SK-N-SH treated with all-trans-retinoic acid at 6 μM for 48 hours (cell line): Measurements from ENCODE around the gene SORCS2.

Source experiments
- ATAC-seq: fragments of 200-7000 bp; cut with Tn5 transposase; 3 replicates; pipeline ENCODE4 v1.9.1; 2020; ENCODE audit warnings: mild to moderate bottlenecking, moderate library complexity
- ARNTL ChIP-seq: fragments of 450-650 bp; formaldehyde crosslinking; IDR thresholded peaks from 2 replicates; pipeline ENCODE4 v1.5.0; 2020; ENCODE audit warnings: low read depth, mild to moderate bottlenecking, moderate library complexity, borderline replicate concordance
- CSDC2 ChIP-seq: fragments of 250-450 bp; sonication (Bioruptor Pico); IDR thresholded peaks from 2 replicates; pipeline ENCODE4 v1.5.0; 2020; ENCODE audit warnings: mild to moderate bottlenecking, moderate library complexity
- ESRRG ChIP-seq: fragments of 250-450 bp; sonication (Bioruptor Pico); IDR thresholded peaks from 2 replicates; pipeline ENCODE4 v1.6.1; 2021; ENCODE audit warnings: mild to moderate bottlenecking
- GLIS3 ChIP-seq: fragments of 250-450 bp; sonication (Bioruptor Pico); IDR thresholded peaks from 2 replicates; pipeline ENCODE4 v1.5.0; 2020; ENCODE audit warnings: mild to moderate bottlenecking, moderate library complexity
- OSR1 ChIP-seq: fragments of 250-450 bp; sonication (Bioruptor Pico); IDR thresholded peaks from 2 replicates; pipeline ENCODE4 v1.8.0; 2022; ENCODE audit warnings: moderate library complexity, mild to moderate bottlenecking, inconsistent platforms
- PPARA ChIP-seq: fragments of 250-450 bp; sonication (Bioruptor Pico); IDR thresholded peaks from 2 replicates; pipeline ENCODE4 v1.5.0; 2020; ENCODE audit warnings: mild to moderate bottlenecking, borderline replicate concordance
- RARB ChIP-seq: fragments of 250-450 bp; sonication (Bioruptor Pico); IDR thresholded peaks from 2 replicates; pipeline ENCODE4 v1.8.0; 2021; ENCODE audit warnings: mild to moderate bottlenecking, moderate library complexity
- SNAI2 ChIP-seq: fragments of 250-450 bp; sonication (Bioruptor Pico); IDR thresholded peaks from 2 replicates; pipeline ENCODE4 v1.5.0; 2020; ENCODE audit warnings: mild to moderate bottlenecking, moderate library complexity
- TCF4 ChIP-seq: fragments of 250-450 bp; sonication (Bioruptor Pico); IDR thresholded peaks from 2 replicates; pipeline ENCODE4 v1.8.0; 2021; ENCODE audit warnings: mild to moderate bottlenecking, moderate library complexity, borderline replicate concordance
- TOX ChIP-seq: fragments of 250-450 bp; sonication (Bioruptor Pico); IDR thresholded peaks from 2 replicates; pipeline ENCODE4 v1.8.0; 2021; ENCODE audit warnings: mild to moderate bottlenecking, moderate library complexity, borderline replicate concordance
- TSHZ2 ChIP-seq: fragments of 250-450 bp; sonication (Bioruptor Pico); IDR thresholded peaks from 2 replicates; pipeline ENCODE4 v1.5.0; 2020; ENCODE audit warnings: mild to moderate bottlenecking, moderate library complexity
- ZFP3 ChIP-seq: fragments of 250-450 bp; sonication (Bioruptor Pico); IDR thresholded peaks from 2 replicates; pipeline ENCODE4 v1.5.0; 2020; ENCODE audit warnings: mild to moderate bottlenecking, moderate library complexity
- ZFP30 ChIP-seq: fragments of 450-650 bp; formaldehyde crosslinking; IDR thresholded peaks from 2 replicates; pipeline ENCODE4 v1.5.0; 2022; ENCODE audit warnings: mild to moderate bottlenecking, moderate library complexity
- ZNF565 ChIP-seq: fragments of 450-650 bp; formaldehyde crosslinking; conservative IDR thresholded peaks from 2 replicates; pipeline ENCODE4 v1.5.0; 2020; ENCODE audit warnings: low read depth, mild to moderate bottlenecking, moderate library complexity
- ZNF70 ChIP-seq: fragments of 450-650 bp; formaldehyde crosslinking; IDR thresholded peaks from 2 replicates; pipeline ENCODE4 v1.5.0; 2020; ENCODE audit warnings: mild to moderate bottlenecking, moderate library complexity
- ZNF8 ChIP-seq: fragments of 450-650 bp; formaldehyde crosslinking; IDR thresholded peaks from 2 replicates; pipeline ENCODE4 v1.5.0; 2020; ENCODE audit warnings: mild to moderate bottlenecking, moderate library complexity
- TF ChIP-seq, protein P1 (sequence below): fragments of 250-450 bp; sonication (Bioruptor Pico); IDR thresholded peaks from 2 replicates; pipeline ENCODE4 v1.8.0; 2020; ENCODE audit warnings: mild to moderate bottlenecking, moderate library complexity, borderline replicate concordance
- TF ChIP-seq, protein P2 (sequence below): fragments of 250-450 bp; sonication (Bioruptor Pico); IDR thresholded peaks from 2 replicates; pipeline ENCODE4 v1.5.1; 2021; ENCODE audit warnings: mild to moderate bottlenecking, moderate library complexity
- TF ChIP-seq, protein P3 (sequence below): fragments of 250-450 bp; sonication (Bioruptor Pico); IDR thresholded peaks from 2 replicates; pipeline ENCODE4 v1.8.0; 2021; ENCODE audit warnings: low read depth, mild to moderate bottlenecking, moderate library complexity, borderline replicate concordance

SORCS2 gene

GRCh38 chr4:7362341-7362740 is 170.0 kb downstream of the SORCS2 start:
- TF ChIP-seq, protein P1, sequence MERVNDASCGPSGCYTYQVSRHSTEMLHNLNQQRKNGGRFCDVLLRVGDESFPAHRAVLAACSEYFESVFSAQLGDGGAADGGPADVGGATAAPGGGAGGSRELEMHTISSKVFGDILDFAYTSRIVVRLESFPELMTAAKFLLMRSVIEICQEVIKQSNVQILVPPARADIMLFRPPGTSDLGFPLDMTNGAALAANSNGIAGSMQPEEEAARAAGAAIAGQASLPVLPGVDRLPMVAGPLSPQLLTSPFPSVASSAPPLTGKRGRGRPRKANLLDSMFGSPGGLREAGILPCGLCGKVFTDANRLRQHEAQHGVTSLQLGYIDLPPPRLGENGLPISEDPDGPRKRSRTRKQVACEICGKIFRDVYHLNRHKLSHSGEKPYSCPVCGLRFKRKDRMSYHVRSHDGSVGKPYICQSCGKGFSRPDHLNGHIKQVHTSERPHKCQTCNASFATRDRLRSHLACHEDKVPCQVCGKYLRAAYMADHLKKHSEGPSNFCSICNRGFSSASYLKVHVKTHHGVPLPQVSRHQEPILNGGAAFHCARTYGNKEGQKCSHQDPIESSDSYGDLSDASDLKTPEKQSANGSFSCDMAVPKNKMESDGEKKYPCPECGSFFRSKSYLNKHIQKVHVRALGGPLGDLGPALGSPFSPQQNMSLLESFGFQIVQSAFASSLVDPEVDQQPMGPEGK (CRISPR knock-in tag): no peak
- TF ChIP-seq, protein P2, sequence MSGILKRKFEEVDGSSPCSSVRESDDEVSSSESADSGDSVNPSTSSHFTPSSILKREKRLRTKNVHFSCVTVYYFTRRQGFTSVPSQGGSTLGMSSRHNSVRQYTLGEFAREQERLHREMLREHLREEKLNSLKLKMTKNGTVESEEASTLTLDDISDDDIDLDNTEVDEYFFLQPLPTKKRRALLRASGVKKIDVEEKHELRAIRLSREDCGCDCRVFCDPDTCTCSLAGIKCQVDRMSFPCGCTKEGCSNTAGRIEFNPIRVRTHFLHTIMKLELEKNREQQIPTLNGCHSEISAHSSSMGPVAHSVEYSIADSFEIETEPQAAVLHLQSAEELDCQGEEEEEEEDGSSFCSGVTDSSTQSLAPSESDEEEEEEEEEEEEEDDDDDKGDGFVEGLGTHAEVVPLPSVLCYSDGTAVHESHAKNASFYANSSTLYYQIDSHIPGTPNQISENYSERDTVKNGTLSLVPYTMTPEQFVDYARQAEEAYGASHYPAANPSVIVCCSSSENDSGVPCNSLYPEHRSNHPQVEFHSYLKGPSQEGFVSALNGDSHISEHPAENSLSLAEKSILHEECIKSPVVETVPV (CRISPR knock-in tag): no peak
- ATAC-seq: no peak

DNA sequence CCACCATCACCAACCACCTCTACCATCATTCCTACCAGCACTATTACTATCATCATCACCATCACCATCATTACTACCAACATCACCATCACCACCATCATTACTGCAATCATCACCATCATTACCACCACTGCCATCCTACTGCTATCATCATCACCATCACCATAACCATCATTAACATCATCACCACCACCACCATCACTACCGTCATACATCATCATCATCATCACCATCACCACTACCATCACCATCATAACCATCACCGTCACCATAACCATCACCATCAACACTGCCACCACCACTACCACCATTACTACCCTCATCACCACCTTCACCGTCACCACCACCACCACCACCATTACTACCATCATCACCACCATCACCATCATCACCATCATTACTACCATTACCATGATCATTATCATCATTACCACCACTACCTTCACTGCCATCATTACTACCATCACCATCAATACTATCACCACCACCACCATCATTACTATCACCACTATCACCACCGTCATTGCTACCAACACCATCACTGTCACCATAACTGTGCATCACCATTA is 170.6 kb downstream of the SORCS2 start:
- no peak for ATAC-seq
- TF ChIP-seq, protein P2 (CRISPR knock-in tag): no peak
- TF ChIP-seq TCF4 (CRISPR knock-in tag) (no peak), OSR1 (CRISPR knock-in tag) (no peak), ESRRG (no peak), ZNF8 (no peak), ARNTL (CRISPR knock-in tag) (no peak)

DNA sequence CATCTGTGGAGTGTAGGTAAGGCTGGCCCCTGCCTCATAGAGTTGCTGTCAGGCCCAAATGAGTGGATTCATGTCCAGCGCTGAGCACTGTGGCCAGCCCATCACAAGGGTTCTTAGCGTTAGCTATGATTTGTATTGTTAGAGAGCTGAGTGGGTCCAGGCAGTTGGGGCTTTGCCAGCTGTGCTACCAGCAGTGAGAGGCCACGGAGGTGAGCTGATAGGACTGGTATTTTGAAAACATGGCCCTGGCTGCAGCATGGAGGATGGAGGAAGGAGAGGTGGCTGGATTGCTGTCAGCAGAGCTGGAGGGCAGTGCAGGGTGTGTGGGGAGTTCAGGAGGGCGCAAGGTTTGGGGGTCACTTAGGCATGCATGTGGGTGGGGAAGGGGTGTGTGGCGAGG is 172.6 kb downstream of the SORCS2 start:
- TF ChIP-seq GLIS3 (CRISPR knock-in tag) (no peak), PPARA (CRISPR knock-in tag) (no peak), ZNF8 (no peak), OSR1 (CRISPR knock-in tag) (no peak), ARNTL (CRISPR knock-in tag) (no peak), RARB (no peak), ZNF565 (CRISPR knock-in tag) (no peak), ZFP3 (CRISPR knock-in tag) (no peak), CSDC2 (no peak), TSHZ2 (CRISPR knock-in tag) (no peak)
- TF ChIP-seq, protein P3, sequence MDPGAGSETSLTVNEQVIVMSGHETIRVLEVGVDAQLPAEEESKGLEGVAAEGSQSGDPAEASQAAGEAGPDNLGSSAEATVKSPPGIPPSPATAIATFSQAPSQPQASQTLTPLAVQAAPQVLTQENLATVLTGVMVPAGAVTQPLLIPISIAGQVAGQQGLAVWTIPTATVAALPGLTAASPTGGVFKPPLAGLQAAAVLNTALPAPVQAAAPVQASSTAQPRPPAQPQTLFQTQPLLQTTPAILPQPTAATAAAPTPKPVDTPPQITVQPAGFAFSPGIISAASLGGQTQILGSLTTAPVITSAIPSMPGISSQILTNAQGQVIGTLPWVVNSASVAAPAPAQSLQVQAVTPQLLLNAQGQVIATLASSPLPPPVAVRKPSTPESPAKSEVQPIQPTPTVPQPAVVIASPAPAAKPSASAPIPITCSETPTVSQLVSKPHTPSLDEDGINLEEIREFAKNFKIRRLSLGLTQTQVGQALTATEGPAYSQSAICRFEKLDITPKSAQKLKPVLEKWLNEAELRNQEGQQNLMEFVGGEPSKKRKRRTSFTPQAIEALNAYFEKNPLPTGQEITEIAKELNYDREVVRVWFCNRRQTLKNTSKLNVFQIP (CRISPR knock-in tag): no peak
- no peak; the same call in 2 of the 3 replicates for ATAC-seq

- peak; percentile 12; the same call in 1 of the 3 replicates for ATAC-seq
- TF ChIP-seq TSHZ2 (CRISPR knock-in tag) (no peak), ZFP3 (CRISPR knock-in tag) (no peak), SNAI2 (CRISPR knock-in tag) (no peak), GLIS3 (CRISPR knock-in tag) (no peak), RARB (no peak), TOX (CRISPR knock-in tag) (no peak), ZNF70 (CRISPR knock-in tag) (no peak), TCF4 (CRISPR knock-in tag) (no peak), ZFP30 (CRISPR knock-in tag) (no peak), ZNF565 (CRISPR knock-in tag) (no peak)
- TF ChIP-seq, protein P2 (CRISPR knock-in tag): no peak
Observed at GRCh38 chr4:7365462-7366179, 173.3 kb downstream of the SORCS2 start.
